Effector CD8-positive, alpha-beta T cell (primary cell): ENCODE results near the gene LRRC72.
"Not testable (repeated sequence)": the region's sequence is repeated elsewhere in the genome, so short reads cannot be mapped to it uniquely, and the experiment has no call there.

Experiments used
- DNase-seq: peaks from one replicate; lab custom pipeline; 2025; lab: John Stamatoyannopoulos, UW

The LRRC72 gene

DNA sequence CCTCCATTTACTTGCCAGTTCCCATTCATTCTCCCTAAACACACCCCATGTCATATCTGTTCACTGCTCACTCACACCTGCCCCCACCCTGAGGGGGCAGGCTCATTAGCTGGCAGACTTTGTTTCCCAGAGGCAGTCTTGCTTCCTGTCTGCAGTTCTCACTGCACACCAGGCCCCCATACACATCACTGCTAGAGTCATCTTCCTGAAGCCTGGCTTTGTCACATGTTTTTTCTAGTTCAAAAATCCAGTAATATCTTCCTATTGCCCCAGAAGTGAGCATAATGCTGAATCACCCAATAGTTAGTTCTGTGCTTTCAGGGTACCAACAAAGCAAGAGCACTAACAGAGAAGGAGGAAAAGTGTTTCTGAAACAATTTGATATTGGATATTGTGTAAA is 1.9 kb downstream of the LRRC72 start:
- no peak for DNase-seq

- DNase-seq: no peak
Observed at GRCh38 chr7:16529697-16530096, 3.1 kb downstream of the LRRC72 start.

GRCh38 chr7:16531707-16532106 is 5.1 kb downstream of the LRRC72 start:
- DNase-seq: no peak

- no peak for DNase-seq
Observed at GRCh38 chr7:16532272-16532671, 5.6 kb downstream of the LRRC72 start.

- no peak for DNase-seq
Observed at GRCh38 chr7:16535500-16535899, 8.9 kb downstream of the LRRC72 start.

DNA sequence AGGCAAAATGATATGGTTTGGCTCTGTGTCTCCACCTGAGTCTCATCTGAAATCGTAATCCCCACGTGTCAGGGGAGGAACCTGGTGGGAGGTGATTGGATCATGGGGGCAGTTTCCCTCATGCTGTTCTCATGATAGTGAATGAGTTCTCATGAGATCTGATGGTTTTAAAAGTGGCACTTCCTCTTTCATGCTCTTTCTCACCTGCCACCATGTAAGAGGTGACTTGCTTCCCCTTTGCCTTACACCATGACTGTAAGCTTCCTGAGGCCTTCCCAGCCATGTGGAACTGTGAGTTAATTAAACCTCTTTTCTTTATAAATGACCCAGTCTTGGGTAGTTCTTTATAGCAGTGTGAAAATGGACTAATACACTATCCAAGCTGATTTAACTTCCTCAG is 13.9 kb downstream of the LRRC72 start:
- not testable (repeated sequence) for DNase-seq

- DNase-seq: no peak
Observed at GRCh38 chr7:16542401-16542800, 15.8 kb downstream of the LRRC72 start.

DNA sequence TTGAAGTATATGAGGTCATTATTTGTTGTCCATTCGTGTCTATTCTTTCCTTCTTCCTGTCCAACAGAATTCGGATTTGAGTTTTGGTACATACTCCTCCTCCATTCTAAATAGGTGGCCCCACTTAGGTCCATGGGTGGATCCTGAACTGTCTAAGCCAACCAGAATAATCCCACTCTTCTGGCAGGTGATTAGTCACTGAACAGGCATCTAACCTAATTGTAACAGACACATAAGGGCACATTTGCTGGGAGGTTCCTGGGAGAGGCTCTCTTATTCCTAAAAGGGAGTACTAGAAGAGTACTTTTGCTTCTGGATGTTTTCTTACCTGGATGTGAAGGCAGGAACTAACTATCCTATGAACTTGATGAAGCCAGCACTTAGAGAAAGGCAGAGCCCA is 16.8 kb downstream of the LRRC72 start:
- DNase-seq: no peak

DNA sequence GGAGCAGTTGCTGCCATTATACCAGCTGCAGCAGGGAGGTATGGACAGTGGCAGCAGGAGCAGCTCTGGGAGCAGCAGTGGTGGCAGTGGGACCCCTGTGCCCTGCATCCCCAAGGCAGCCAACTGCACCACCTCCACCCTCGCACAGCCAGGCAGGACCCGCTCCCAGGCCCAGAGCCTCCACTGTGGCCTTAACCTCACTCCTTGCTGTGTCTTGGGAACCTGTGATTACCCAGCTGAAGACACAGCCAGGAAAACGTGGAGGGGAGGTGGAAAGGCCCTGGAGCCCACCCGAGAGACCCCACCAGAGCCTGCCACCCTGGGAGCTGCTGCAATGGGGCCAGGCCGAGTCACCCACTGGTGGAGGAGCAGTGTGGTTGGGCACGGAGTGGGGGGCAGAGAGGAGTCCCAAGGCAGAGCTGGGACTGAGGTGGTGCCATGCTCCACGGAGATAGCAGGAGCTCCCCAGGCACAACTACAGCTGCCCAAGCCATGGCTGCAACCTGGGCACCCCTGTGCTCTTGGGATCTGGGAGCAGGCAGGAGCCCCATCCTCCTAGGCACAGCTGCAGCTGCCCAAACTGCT is 20.4 kb downstream of the LRRC72 start:
- DNase-seq: no peak

GRCh38 chr7:16548428-16548827 is 21.8 kb downstream of the LRRC72 start:
- DNase-seq: no peak

- DNase-seq: no peak
Observed at GRCh38 chr7:16550671-16551070, 24.0 kb downstream of the LRRC72 start.

DNA sequence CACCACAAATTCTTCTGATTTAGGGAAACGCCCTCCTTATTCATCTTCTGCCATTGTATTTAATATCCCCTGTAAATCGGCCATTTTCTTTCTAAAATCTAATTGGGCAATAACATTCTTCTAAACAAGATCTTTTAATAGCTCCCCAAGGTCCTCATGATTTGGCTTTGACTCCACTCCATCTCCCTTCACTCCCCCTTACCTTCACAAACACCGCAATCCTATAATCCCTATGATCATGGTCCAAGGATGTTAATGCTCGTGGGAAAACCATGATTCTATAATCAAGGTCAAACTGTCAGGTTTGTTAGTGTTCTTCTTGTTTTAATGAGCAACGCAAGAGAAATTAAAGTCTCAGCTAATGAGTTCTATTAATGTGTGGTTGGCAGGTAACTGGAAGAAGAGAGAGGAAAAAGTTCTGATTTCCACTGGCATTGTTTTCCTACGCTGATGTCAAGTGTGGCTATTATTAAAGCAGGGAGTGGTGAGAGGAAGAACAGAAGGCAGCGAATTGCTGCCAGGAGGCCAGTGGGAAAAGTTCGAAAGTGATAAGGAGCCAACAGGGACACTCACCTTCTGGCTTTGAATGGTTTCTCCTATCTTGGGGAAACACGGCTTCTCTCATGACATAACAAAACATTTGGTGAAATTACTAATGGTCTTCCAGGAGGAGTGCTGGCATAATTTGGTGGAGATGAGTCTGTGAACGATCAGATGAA is 28.1 kb downstream of the LRRC72 start:
- DNase-seq: no peak

GRCh38 chr7:16556359-16556758 is 29.7 kb downstream of the LRRC72 start:
- no peak for DNase-seq

DNA sequence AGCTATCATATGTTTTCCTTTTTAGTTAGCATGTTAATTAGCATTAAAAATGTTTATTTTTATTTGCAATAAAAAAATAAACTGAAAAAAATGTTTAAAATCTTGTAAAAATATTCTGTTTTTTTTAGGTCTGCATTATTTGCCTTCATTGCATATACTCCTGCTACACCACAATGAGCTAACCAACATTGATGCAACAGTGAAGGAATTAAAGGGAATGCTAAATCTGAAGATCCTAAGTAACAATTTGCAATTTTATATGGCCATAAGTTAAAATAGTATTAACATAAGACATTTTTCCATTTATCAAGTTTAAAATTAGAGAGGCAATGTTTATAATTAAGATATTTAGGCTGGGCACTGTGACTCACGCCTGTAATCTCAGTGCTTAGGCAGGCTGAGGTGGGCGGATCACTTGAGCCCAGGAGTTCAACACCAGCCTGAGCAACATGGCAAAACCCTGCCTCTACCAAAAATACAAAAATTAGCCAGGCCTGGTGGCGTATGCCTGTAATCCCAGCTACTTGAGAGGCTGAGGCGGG is 32.2 kb downstream of the LRRC72 start:
- no peak for DNase-seq

GRCh38 chr7:16559497-16560179 is 33.0 kb downstream of the LRRC72 start:
- DNase-seq: no peak

DNA sequence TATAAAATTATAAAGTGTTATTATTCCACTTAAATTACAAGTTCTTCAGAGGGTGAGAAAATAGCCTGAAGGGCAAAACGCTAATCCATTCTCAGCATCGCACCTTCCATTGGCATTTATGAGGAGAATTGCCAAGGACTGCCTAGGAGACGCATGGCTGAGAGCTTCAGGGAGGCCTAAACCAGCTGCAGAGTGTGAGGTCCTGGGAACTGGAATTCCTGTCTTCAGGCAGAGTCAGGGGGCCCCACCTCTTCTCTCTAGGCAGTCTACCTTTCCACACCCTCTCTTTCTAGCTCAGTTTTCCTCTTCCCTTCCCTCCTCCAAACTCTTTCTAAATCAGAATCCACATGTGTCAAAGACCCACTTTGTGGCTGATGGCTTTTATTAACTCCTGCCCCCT is 35.3 kb downstream of the LRRC72 start:
- no peak for DNase-seq

- no peak for DNase-seq
Observed at GRCh38 chr7:16562456-16563220, 36.0 kb downstream of the LRRC72 start.

GRCh38 chr7:16563281-16564022 is 36.8 kb downstream of the LRRC72 start:
- DNase-seq: no peak

DNA sequence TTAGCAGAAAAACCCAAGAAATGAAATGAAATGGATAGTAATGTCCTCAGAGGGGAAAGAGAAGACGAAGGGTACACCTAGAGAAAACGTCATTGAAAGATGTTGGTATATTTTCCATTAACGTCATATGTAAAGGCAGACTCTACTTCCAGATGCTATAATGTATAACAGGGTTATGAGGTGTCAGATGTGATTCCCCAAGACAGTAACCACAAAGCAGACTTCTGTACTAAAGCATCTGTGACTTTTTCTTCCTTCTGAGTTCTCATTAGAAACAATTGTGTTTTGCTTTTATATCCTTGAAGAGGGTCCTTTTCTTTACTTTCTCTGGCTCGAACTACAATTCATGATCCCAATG is 37.4 kb downstream of the LRRC72 start:
- DNase-seq: no peak

- DNase-seq: no peak
Observed at GRCh38 chr7:16564909-16565426, 38.3 kb downstream of the LRRC72 start.

DNA sequence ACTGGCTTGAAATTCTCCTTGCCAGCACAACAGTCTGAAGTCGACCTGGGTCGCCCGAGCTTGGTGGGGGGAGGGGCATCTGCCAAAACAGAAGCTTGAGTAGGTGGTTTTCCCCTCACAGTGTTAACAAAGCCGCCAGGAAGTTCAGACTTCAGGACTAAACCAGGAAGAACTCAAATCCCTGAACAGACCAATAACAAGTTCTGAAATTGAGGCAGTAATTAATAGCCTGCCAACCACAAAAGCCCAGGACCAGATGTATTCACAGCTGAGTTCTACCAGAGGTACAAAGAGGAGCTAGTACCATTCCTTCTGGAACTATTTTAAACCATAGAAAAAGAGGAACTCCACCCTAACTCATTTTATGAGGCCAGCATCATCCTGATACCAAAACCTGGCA is 45.3 kb downstream of the LRRC72 start:
- DNase-seq: no peak
